Caco-2 (cell line): ENCODE measurements around the gene MYL11. TPM values are rescaled to one million over a fixed set of nuclear protein-coding genes. Genes with fewer than 3 reads are reported as not detected.
A peak's percentile ranks its signal among the peaks of the same experiment; 100 is the strongest.

Source experiments
- BruUV-seq: library from RNA; stranded (reverse); fragments of 400-500 nt; replicated peaks from 2 replicates; lab custom pipeline; 2021; lab: Mats Ljungman, UMichigan
- CTCF ChIA-PET: fragments of 300-600 bp; sonication (Branson Sonifier 250); formaldehyde crosslinking; loops from one replicate; lab custom pipeline; 2022; ENCODE audit warnings: antibody characterized with exemption; lab: Charles Lee
- POLR2A ChIA-PET: fragments of 300-600 bp; sonication (Branson Sonifier 250); formaldehyde crosslinking; loops from one replicate; lab custom pipeline; 2022; ENCODE audit warnings: antibody characterized with exemption; lab: Charles Lee
- DNase-seq, 2 experiments: peaks; one replicate each; pipeline versions ENCODE4 v3.0.0 to v3.0.0-alpha.2; 2020 to 2022
- H3K27me3 ChIP-seq: replicated peaks from 2 replicates; pipeline ENCODE4 v1.6.0; 2011; ENCODE audit warnings: low read length; ENCODE audit not compliant: control insufficient read depth, insufficient read depth
- H3K36me3 ChIP-seq: 2 replicates; pipeline ENCODE4 v1.5.1; 2011; ENCODE audit warnings: low read length; ENCODE audit not compliant: control insufficient read depth, insufficient read depth
- H3K4me1 ChIP-seq: fragments of 250-450 bp; sonication (Bioruptor Pico); 2 replicates; pipeline ENCODE4 v1.5.1; 2020; ENCODE audit warnings: mild to moderate bottlenecking
- H3K4me3 ChIP-seq: 2 replicates; pipeline ENCODE4 v1.5.1; 2011; ENCODE audit warnings: low read depth, mild to moderate bottlenecking, control low read depth, low read length
- H3K9me3 ChIP-seq: fragments of 250-450 bp; sonication (Bioruptor Pico); 2 replicates; pipeline ENCODE4 v1.5.1; 2020; ENCODE audit warnings: mild to moderate bottlenecking, moderate library complexity
- H3K27ac Mint-ChIP-seq: one replicate; pipeline ENCODE4 v1.8.0; 2022; ENCODE audit warnings: mixed read lengths; ENCODE audit not compliant: unreplicated experiment
- H3K27me3 Mint-ChIP-seq: one replicate; pipeline ENCODE4 v1.8.0; 2022; ENCODE audit warnings: mixed read lengths; ENCODE audit not compliant: insufficient read depth, unreplicated experiment
- H3K36me3 Mint-ChIP-seq: one replicate; pipeline ENCODE4 v1.8.0; 2022; ENCODE audit warnings: mild to moderate bottlenecking, mixed read lengths; ENCODE audit not compliant: insufficient read depth, unreplicated experiment
- H3K4me1 Mint-ChIP-seq: one replicate; pipeline ENCODE4 v1.8.0; 2022; ENCODE audit warnings: low read depth, mixed read lengths; ENCODE audit not compliant: unreplicated experiment
- H3K4me3 Mint-ChIP-seq: one replicate; pipeline ENCODE4 v1.8.0; 2022; ENCODE audit warnings: mild to moderate bottlenecking, moderate library complexity, mixed read lengths; ENCODE audit not compliant: unreplicated experiment
- H3K9me3 Mint-ChIP-seq: one replicate; pipeline ENCODE4 v1.8.0; 2022; ENCODE audit warnings: mixed read lengths; ENCODE audit not compliant: unreplicated experiment
- CTCF ChIP-seq, 2 experiments: fragments of 200-600 bp in 1 of 2; IDR thresholded peaks; 1 replicate in 1 of 2; 2 replicates in 1 of 2; pipeline versions ENCODE4 v1.5.1 to v1.8.0; 2011 to 2022; ENCODE audit warnings: antibody characterized with exemption in 1 of 2, control low read depth in 1 of 2, inconsistent platforms in 1 of 2, low read depth in 1 of 2, low read length in 1 of 2, mild to moderate bottlenecking in 1 of 2, moderate library complexity in 1 of 2; ENCODE audit not compliant: insufficient read depth in 1 of 2, severe bottlenecking in 1 of 2, unreplicated experiment in 1 of 2
- intact Hi-C: fragments of 100-400 bp; cut with micrococcal nuclease; formaldehyde crosslinking; loops from one replicate; pipeline ENCODE4 v1.10.0; 2022; ENCODE audit not compliant: unreplicated experiment
- total RNA-seq: library from RNA; stranded (reverse); gene quantifications from 2 replicates; pipeline ENCODE4 v1.2.3, GENCODE V29; 2022

Gene MYL11
- total RNA-seq, 1 experiment from 2014 or later = 2.9 TPM

GRCh38 chr16:30356401-30357084, 18.1 kb upstream of the MYL11 start:
- POLR2A ChIA-PET = interaction anchor here (1.1 to 1.3 kb wide), 2 partner anchors 12 to 14 kb away, joined by 4 to 5 read pairs; no protein-coding TSS in a partner anchor
- Histone ChIP-seq H3K4me3 (peak overlapping the region; percentile 51), H3K4me1 (peaks cover 5% of the 10 kb centered on the region; the same call in 1 of the 2 replicates), H3K27me3 (no peaks in the 10 kb centered on the region), H3K36me3 (peaks cover 4% of the 10 kb centered on the region), H3K9me3 (no peaks in the 10 kb centered on the region)
- peak overlapping the region; percentile 99 for H3K27ac Mint-ChIP-seq
- peaks cover 63% of the 10 kb centered on the region for H3K36me3 Mint-ChIP-seq
- peaks cover 28% of the 10 kb centered on the region for H3K4me1 Mint-ChIP-seq
- H3K4me3 Mint-ChIP-seq = peak overlapping the region; percentile 94
- TF ChIP-seq CTCF (IDR thresholded peaks at IDR 0.05; ENCODE audit: insufficient read depth in 1 of 2, low read depth in 1 of 2, low read length in 1 of 2, severe bottlenecking in 1 of 2, unreplicated experiment in 1 of 2) = no peak
- H3K9me3 Mint-ChIP-seq = no peaks in the 10 kb centered on the region
- H3K27me3 Mint-ChIP-seq = no peaks in the 10 kb centered on the region
- BruUV-seq = no TSS peak
- CTCF ChIA-PET = interaction anchor here (0.5 to 1.1 kb wide), 3 partner anchors 14 to 505 kb away, joined by 3 to 4 read pairs (median 3); partner anchors contain the start of gene TBC1D10B
- DNase-seq = no peak
- intact Hi-C loops = loop anchor here (5.0 kb wide), 1 partner anchor 51 kb away; the partner anchor contains the start of gene ZNF771

GRCh38 chr16:30357085-30357714, 17.4 kb upstream of the MYL11 start:
- Mint-ChIP-seq H3K4me3 (no peak overlapping the region), H3K36me3 (peaks cover 60% of the 10 kb centered on the region), H3K27me3 (no peaks in the 10 kb centered on the region), H3K4me1 (peaks cover 28% of the 10 kb centered on the region), H3K27ac (peak overlapping the region; percentile 99), H3K9me3 (no peaks in the 10 kb centered on the region)
- TF ChIP-seq CTCF (IDR thresholded peaks at IDR 0.05; ENCODE audit: insufficient read depth in 1 of 2, low read depth in 1 of 2, low read length in 1 of 2, severe bottlenecking in 1 of 2, unreplicated experiment in 1 of 2) = no peak
- Histone ChIP-seq H3K4me3 (no peak overlapping the region), H3K36me3 (peaks cover 4% of the 10 kb centered on the region), H3K9me3 (no peaks in the 10 kb centered on the region), H3K27me3 (no peaks in the 10 kb centered on the region), H3K4me1 (peaks cover 5% of the 10 kb centered on the region; the same call in 1 of the 2 replicates)
- no peak for DNase-seq
- ChIA-PET POLR2A (interaction anchor here (1.1 to 1.3 kb wide), 2 partner anchors 12 to 14 kb away, joined by 4 to 5 read pairs; no protein-coding TSS in a partner anchor), CTCF (interaction anchor here (0.5 to 1.1 kb wide), 4 partner anchors 14 to 785 kb away, joined by 3 to 4 read pairs (median 3); partner anchors contain the start of gene TBC1D10B)
- BruUV-seq = no TSS peak
- intact Hi-C loops = loop anchor here (5.0 kb wide), 1 partner anchor 50 kb away; the partner anchor contains the start of gene ZNF771
